Measurements from ENCODE around the gene BBIP1.
"Not testable (repeated sequence)": the region's sequence is repeated elsewhere in the genome, so short reads cannot be mapped to it uniquely, and the experiment has no call there.

The BBIP1 gene

GRCh38 chr10:110919349-110919931 is 460 bp upstream of the BBIP1 start, which contains the start of gene SHOC2:
Gene SHOC2, plus strand, starts transcription at chr10:110919604. Its CDS starts 44,755 bp downstream, at chr10:110964359.
- Histone ChIP-seq H3K27me3 (ENCODE audit: insufficient read depth, low read length, poor library complexity) (no peaks in the 10 kb centered on the region), H2AFZ (ENCODE audit: low read depth, low read length) (peak within 1 kb of the TSS; percentile 89), H3K9ac (ENCODE audit: low read depth, low read length) (peak within 1 kb of the TSS; percentile 86), H3K27ac (ENCODE audit: low read length) (peak within 1 kb of the TSS; percentile 96), H3K36me3 (ENCODE audit: insufficient read depth, low read length) (no peaks in the 10 kb centered on the region), H3K4me2 (ENCODE audit: insufficient read depth, low read length) (peak within 1 kb of the TSS; percentile 81), H3K4me3 (ENCODE audit: low read depth in 1 of 2, low read length in 2 of 2) (peak within 1 kb of the TSS; percentile 74 to 76), H3K79me2 (ENCODE audit: insufficient read depth, low read length) (peaks cover 61% of the 10 kb centered on the region), H3K9me3 (ENCODE audit: insufficient read depth, low read length, severe bottlenecking) (no peaks in the 10 kb centered on the region), H3K4me1 (ENCODE audit: insufficient read depth, low read length) (peaks cover 29% of the 10 kb centered on the region), H4K20me1 (ENCODE audit: insufficient read depth, low read length) (peaks cover 23% of the 10 kb centered on the region)
- DNase-seq = peak; percentile 99
- TF ChIP-seq CTCF (IDR thresholded peaks at IDR 0.05; ENCODE audit: borderline replicate concordance, extremely low read depth, low read length, poor library complexity, severe bottlenecking) (peak; percentile 46), EZH2 (IDR thresholded peaks at IDR 0.05; ENCODE audit: borderline replicate concordance, low read depth, low read length, severe bottlenecking) (no peak)
- peak; percentile 20 for ATAC-seq (ENCODE audit: insufficient read depth, low read depth)

- Histone ChIP-seq H3K27ac (ENCODE audit: low read length) (peak overlapping the region; percentile 96), H3K4me1 (ENCODE audit: insufficient read depth, low read length) (peaks cover 29% of the 10 kb centered on the region), H2AFZ (ENCODE audit: low read depth, low read length) (peak overlapping the region; percentile 89), H3K36me3 (ENCODE audit: insufficient read depth, low read length) (no peaks in the 10 kb centered on the region), H3K4me3 (ENCODE audit: low read depth in 1 of 2, low read length in 2 of 2) (peak overlapping the region; percentile 73 to 76), H3K27me3 (ENCODE audit: insufficient read depth, low read length, poor library complexity) (no peaks in the 10 kb centered on the region), H3K4me2 (ENCODE audit: insufficient read depth, low read length) (peak overlapping the region; percentile 81), H4K20me1 (ENCODE audit: insufficient read depth, low read length) (peaks cover 15% of the 10 kb centered on the region; the same call in 1 of the 2 replicates), H3K9ac (ENCODE audit: low read depth, low read length) (peak overlapping the region; percentile 86), H3K79me2 (ENCODE audit: insufficient read depth, low read length) (peaks cover 50% of the 10 kb centered on the region), H3K9me3 (ENCODE audit: insufficient read depth, low read length, severe bottlenecking) (no peaks in the 10 kb centered on the region)
- DNase-seq (peak; percentile 92), ATAC-seq (ENCODE audit: insufficient read depth, low read depth) (no peak; the same call in 2 of the 3 replicates)
- TF ChIP-seq CTCF (IDR thresholded peaks at IDR 0.05; ENCODE audit: borderline replicate concordance, extremely low read depth, low read length, poor library complexity, severe bottlenecking) (peak; percentile 3), EZH2 (IDR thresholded peaks at IDR 0.05; ENCODE audit: borderline replicate concordance, low read depth, low read length, severe bottlenecking) (no peak)
Measured at GRCh38 chr10:110918269-110918642, 724 bp downstream of the BBIP1 start.

- no peak overlapping the region for H3K9ac ChIP-seq (ENCODE audit: low read depth, low read length)
- no peak overlapping the region for H3K4me3 ChIP-seq (ENCODE audit: low read depth in 1 of 2, low read length in 2 of 2)
- no peak overlapping the region for H3K4me2 ChIP-seq (ENCODE audit: insufficient read depth, low read length)
- H3K4me1 ChIP-seq (ENCODE audit: insufficient read depth, low read length) = peaks cover 25% of the 10 kb centered on the region
- H3K79me2 ChIP-seq (ENCODE audit: insufficient read depth, low read length) = peaks cover 34% of the 10 kb centered on the region
- no peak for DNase-seq
- ATAC-seq (ENCODE audit: insufficient read depth, low read depth) = no peak
- TF ChIP-seq EZH2 (IDR thresholded peaks at IDR 0.05; ENCODE audit: borderline replicate concordance, low read depth, low read length, severe bottlenecking) (no peak), CTCF (IDR thresholded peaks at IDR 0.05; ENCODE audit: borderline replicate concordance, extremely low read depth, low read length, poor library complexity, severe bottlenecking) (no peak)
- no peaks in the 10 kb centered on the region for H3K27me3 ChIP-seq (ENCODE audit: insufficient read depth, low read length, poor library complexity)
- H2AFZ ChIP-seq (ENCODE audit: low read depth, low read length) = no peak overlapping the region
- peaks cover 11% of the 10 kb centered on the region; the same call in 1 of the 2 replicates for H4K20me1 ChIP-seq (ENCODE audit: insufficient read depth, low read length)
- no peaks in the 10 kb centered on the region for H3K9me3 ChIP-seq (ENCODE audit: insufficient read depth, low read length, severe bottlenecking)
- H3K36me3 ChIP-seq (ENCODE audit: insufficient read depth, low read length) = no peaks in the 10 kb centered on the region
- no peak overlapping the region for H3K27ac ChIP-seq (ENCODE audit: low read length)
Measured at GRCh38 chr10:110916554-110917346, 2.2 kb downstream of the BBIP1 start.

GRCh38 chr10:110915600-110915999 is 3.4 kb downstream of the BBIP1 start:
- H3K27me3 ChIP-seq (ENCODE audit: insufficient read depth, low read length, poor library complexity); H3K9ac ChIP-seq (ENCODE audit: low read depth, low read length); H3K9me3 ChIP-seq (ENCODE audit: insufficient read depth, low read length, severe bottlenecking); H2AFZ ChIP-seq (ENCODE audit: low read depth, low read length); H3K4me2 ChIP-seq (ENCODE audit: insufficient read depth, low read length); ATAC-seq (ENCODE audit: insufficient read depth, low read depth); DNase-seq; H3K27ac ChIP-seq (ENCODE audit: low read length); H3K36me3 ChIP-seq (ENCODE audit: insufficient read depth, low read length); H4K20me1 ChIP-seq (ENCODE audit: insufficient read depth, low read length); H3K4me3 ChIP-seq (ENCODE audit: low read depth in 1 of 2, low read length in 2 of 2): not testable (repeated sequence)
- H3K79me2 ChIP-seq (ENCODE audit: insufficient read depth, low read length) = peaks cover 23% of the 10 kb centered on the region
- H3K4me1 ChIP-seq (ENCODE audit: insufficient read depth, low read length) = peaks cover 15% of the 10 kb centered on the region; the same call in 1 of the 2 replicates

All from DND-41 (cell line).